Epithelial cell of proximal tubule (primary cell): ENCODE data around the gene GARIN1A. TPM values are rescaled to one million over a fixed set of nuclear protein-coding genes. Genes with fewer than 3 reads are reported as not detected.
"Not testable (repeated sequence)": the region's sequence is repeated elsewhere in the genome, so short reads cannot be mapped to it uniquely, and the experiment has no call there.

ENCODE experiments used
- DNase-seq: peaks from one replicate; pipeline ENCODE4 v3.0.0-alpha.2; 2011; ENCODE audit warnings: low read depth
- H3K4me3 ChIP-seq: 2 replicates; pipeline ENCODE4 v1.5.1; 2011; ENCODE audit warnings: low read depth, mild to moderate bottlenecking, low read length
- CTCF ChIP-seq: conservative IDR thresholded peaks from 2 replicates; pipeline ENCODE4 v1.5.1; 2012; ENCODE audit warnings: low read depth, mild to moderate bottlenecking, low read length
- total RNA-seq: library from RNA; depleted of rRNA; stranded (reverse); fragments of >200 nt; gene quantifications from 2 replicates; pipeline ENCODE4 v1.2.3, GENCODE V29; 2015

The GARIN1A gene
- total RNA-seq, 1 donor from 2014 or later, result not detected

- no peak for DNase-seq
- no peak for TF ChIP-seq CTCF
- H3K4me3 ChIP-seq, result no peak overlapping the region
These were observed 10.6 kb upstream of the GARIN1A start for GRCh38 chr7:128661446-128661845.

- DNase-seq, result no peak
- no peak for TF ChIP-seq CTCF
These were observed 10.0 kb upstream of the GARIN1A start for GRCh38 chr7:128662091-128662490.

GRCh38 chr7:128663223-128663622 lies 8.9 kb upstream of the GARIN1A start:
- H3K4me3 ChIP-seq, result not testable (repeated sequence)

More at GRCh38 chr7:128662091-128662490, 10.0 kb upstream of the GARIN1A start:
- H3K4me3 ChIP-seq, result no peak overlapping the region

GRCh38 chr7:128665057-128665456 lies 7.0 kb upstream of the GARIN1A start:
- no peak for DNase-seq
- no peak overlapping the region for H3K4me3 ChIP-seq
- TF ChIP-seq CTCF, result no peak

More at GRCh38 chr7:128663223-128663622, 8.9 kb upstream of the GARIN1A start:
- DNase-seq, result not testable (repeated sequence)

GRCh38 chr7:128666200-128666599 lies 5.9 kb upstream of the GARIN1A start:
- no peak overlapping the region for H3K4me3 ChIP-seq
- DNase-seq, result no peak
- peak; percentile 33 for TF ChIP-seq CTCF

GRCh38 chr7:128672927-128673517 lies 930 bp downstream of the GARIN1A start:
- peak; percentile 69 for TF ChIP-seq CTCF
- no peak for DNase-seq
- H3K4me3 ChIP-seq, result no peak overlapping the region

GRCh38 chr7:128673571-128673970 lies 1.5 kb downstream of the GARIN1A start:
- H3K4me3 ChIP-seq, result no peak overlapping the region
- no peak for TF ChIP-seq CTCF
- no peak for DNase-seq
